Measurements from ENCODE around the gene CHMP3.

- TF ChIP-seq RAD21 (IDR thresholded peaks at IDR 0.05; ENCODE audit: low read depth) (no peak), TEAD4 (IDR thresholded peaks at IDR 0.05) (no peak), REST (IDR thresholded peaks at IDR 0.05; ENCODE audit: low read depth) (no peak), YY1 (IDR thresholded peaks at IDR 0.05; ENCODE audit: low read depth) (no peak), CREB1 (IDR thresholded peaks at IDR 0.05; ENCODE audit: low read depth) (no peak), CEBPB (IDR thresholded peaks at IDR 0.05) (no peak), EP300 (IDR thresholded peaks at IDR 0.05; ENCODE audit: borderline replicate concordance) (no peak), TAF1 (IDR thresholded peaks at IDR 0.05; ENCODE audit: low read depth) (no peak), EGR1 (IDR thresholded peaks at IDR 0.05) (no peak), NFIC (IDR thresholded peaks at IDR 0.05) (no peak), USF1 (IDR thresholded peaks at IDR 0.05) (no peak)
- TF ChIP-seq, protein P1, sequence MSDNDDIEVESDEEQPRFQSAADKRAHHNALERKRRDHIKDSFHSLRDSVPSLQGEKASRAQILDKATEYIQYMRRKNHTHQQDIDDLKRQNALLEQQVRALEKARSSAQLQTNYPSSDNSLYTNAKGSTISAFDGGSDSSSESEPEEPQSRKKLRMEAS (IDR thresholded peaks at IDR 0.05): no peak
Observed at GRCh38 chr2:86533589-86533988, 29.7 kb downstream of the CHMP3 start.

Data from Ishikawa (cell line).